HUES6 (cell line): ENCODE data around the gene SUCLG2.

ENCODE experiments used
- H3K27ac ChIP-seq: 2 replicates; pipeline ENCODE4 v1.7.0; 2013; ENCODE audit warnings: low read depth, mild to moderate bottlenecking, low read length, inconsistent platforms
- H3K27me3 ChIP-seq: 2 replicates; pipeline ENCODE4 v1.6.1; 2013; ENCODE audit warnings: low read length; ENCODE audit not compliant: control insufficient read depth, insufficient read depth
- H3K36me3 ChIP-seq: 2 replicates; pipeline ENCODE4 v1.6.1; 2013; ENCODE audit warnings: low read length; ENCODE audit not compliant: control insufficient read depth, insufficient read depth
- H3K4me1 ChIP-seq: 2 replicates; pipeline ENCODE4 v1.6.1; 2013; ENCODE audit warnings: low read length; ENCODE audit not compliant: control insufficient read depth, insufficient read depth
- H3K4me3 ChIP-seq: 2 replicates; pipeline ENCODE4 v1.5.1; 2013; ENCODE audit warnings: low read depth, low read length
- H3K9ac ChIP-seq: one replicate; pipeline ENCODE4 v1.6.1; 2013; ENCODE audit warnings: mild to moderate bottlenecking, low read length
- H3K9me3 ChIP-seq: 2 replicates; pipeline ENCODE4 v1.6.1; 2013; ENCODE audit warnings: low read depth, low read length; ENCODE audit not compliant: control insufficient read depth, insufficient read depth

Gene SUCLG2

DNA sequence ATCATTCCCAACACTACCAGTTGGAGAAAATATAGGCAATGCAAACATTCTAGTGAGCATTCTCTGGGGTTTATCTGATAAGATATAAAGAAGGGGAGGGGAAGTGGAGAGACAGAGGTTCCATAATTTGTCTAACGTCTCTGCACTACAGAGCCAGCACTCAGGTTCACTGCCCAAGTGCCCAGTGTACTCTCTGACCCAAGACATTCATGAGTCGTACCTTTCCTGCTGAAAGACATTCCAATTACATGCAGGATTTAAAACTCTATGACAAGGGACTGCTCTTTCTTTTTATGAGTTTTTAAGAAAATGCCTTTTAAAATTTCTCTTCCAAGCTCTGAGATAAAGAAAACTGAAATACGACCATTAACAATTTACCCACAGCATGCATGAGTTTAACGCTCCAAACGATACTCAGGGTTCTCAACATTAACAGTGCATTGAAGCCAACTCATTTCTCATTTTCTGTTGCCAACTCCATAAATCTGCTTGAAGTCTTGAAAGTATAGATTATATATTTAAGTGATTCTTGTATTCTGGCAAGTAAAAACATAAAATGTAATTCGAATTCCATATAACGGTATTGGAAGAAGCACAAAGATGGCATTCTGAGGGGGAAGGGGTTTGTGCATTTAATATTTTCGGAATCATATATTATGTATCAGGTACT, 193.4 kb downstream of the SUCLG2 start:
- Histone ChIP-seq H3K27ac (no peak overlapping the region), H3K27me3 (no peaks in the 10 kb centered on the region), H3K9ac (no peak overlapping the region), H3K9me3 (no peaks in the 10 kb centered on the region), H3K4me1 (no peaks in the 10 kb centered on the region), H3K4me3 (no peak overlapping the region), H3K36me3 (no peaks in the 10 kb centered on the region)

- H3K36me3 ChIP-seq: no peaks in the 10 kb centered on the region
- no peaks in the 10 kb centered on the region for H3K4me1 ChIP-seq
- no peak overlapping the region for H3K4me3 ChIP-seq
- H3K9me3 ChIP-seq: no peaks in the 10 kb centered on the region
- no peak overlapping the region for H3K9ac ChIP-seq
- H3K27me3 ChIP-seq: no peaks in the 10 kb centered on the region
- H3K27ac ChIP-seq: no peak overlapping the region
Measured at GRCh38 chr3:67459796-67460195, 194.6 kb downstream of the SUCLG2 start.

- Histone ChIP-seq H3K9ac (no peak overlapping the region), H3K27ac (no peak overlapping the region), H3K9me3 (no peaks in the 10 kb centered on the region), H3K4me3 (no peak overlapping the region), H3K27me3 (no peaks in the 10 kb centered on the region), H3K4me1 (no peaks in the 10 kb centered on the region), H3K36me3 (no peaks in the 10 kb centered on the region)
Measured at GRCh38 chr3:67458896-67459530, 195.4 kb downstream of the SUCLG2 start.

DNA sequence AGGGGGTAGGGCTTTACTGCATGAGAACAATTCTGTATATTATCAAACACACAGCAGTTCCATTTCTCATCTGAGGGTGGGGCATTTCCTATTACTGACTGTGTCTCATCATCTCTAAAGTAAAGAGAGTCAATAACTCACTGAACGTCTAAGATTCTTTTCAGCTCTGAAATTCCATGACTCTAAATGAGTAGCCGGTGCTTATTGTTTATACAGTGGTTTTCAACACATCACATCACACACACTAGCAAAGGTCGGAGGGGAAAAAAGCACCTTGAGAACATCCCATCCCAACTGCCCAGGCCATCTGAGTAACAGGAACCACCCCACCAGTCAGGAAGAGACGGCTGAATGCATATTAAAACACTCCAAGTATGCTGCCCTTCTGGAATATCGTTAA, 196.0 kb downstream of the SUCLG2 start:
- no peaks in the 10 kb centered on the region for H3K27me3 ChIP-seq
- H3K4me3 ChIP-seq: no peak overlapping the region
- no peaks in the 10 kb centered on the region for H3K4me1 ChIP-seq
- H3K9me3 ChIP-seq: no peaks in the 10 kb centered on the region
- H3K27ac ChIP-seq: no peak overlapping the region
- no peak overlapping the region for H3K9ac ChIP-seq
- no peaks in the 10 kb centered on the region for H3K36me3 ChIP-seq

DNA sequence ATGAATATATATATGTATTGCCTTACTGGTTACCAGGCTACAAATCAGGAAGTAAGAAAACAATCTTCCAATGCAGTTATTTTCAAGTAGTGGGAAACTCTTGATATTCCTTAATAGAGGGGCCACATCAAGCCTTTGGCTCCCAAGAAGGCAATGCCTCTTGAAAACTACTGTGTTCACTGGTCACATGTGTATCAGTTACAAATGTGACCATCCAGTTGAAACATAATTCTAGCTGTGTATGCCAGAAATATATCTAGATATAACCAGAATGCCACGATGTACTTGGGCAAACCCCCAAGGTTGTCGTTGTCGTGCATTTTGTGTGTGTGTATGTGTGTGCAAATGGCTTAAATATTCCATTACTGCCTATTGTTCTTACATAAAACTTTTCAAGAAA, 200.8 kb downstream of the SUCLG2 start:
- Histone ChIP-seq H3K4me3 (no peak overlapping the region), H3K36me3 (no peaks in the 10 kb centered on the region), H3K4me1 (no peaks in the 10 kb centered on the region), H3K9ac (no peak overlapping the region), H3K27ac (no peak overlapping the region), H3K27me3 (no peaks in the 10 kb centered on the region), H3K9me3 (no peaks in the 10 kb centered on the region)

- Histone ChIP-seq H3K27me3 (no peaks in the 10 kb centered on the region), H3K4me3 (no peak overlapping the region), H3K27ac (no peak overlapping the region), H3K36me3 (no peaks in the 10 kb centered on the region), H3K9ac (no peak overlapping the region), H3K4me1 (no peaks in the 10 kb centered on the region), H3K9me3 (no peaks in the 10 kb centered on the region)
Measured at GRCh38 chr3:67450153-67450552, 204.3 kb downstream of the SUCLG2 start.

GRCh38 chr3:67447393-67447792, 207.0 kb downstream of the SUCLG2 start:
- Histone ChIP-seq H3K4me1 (no peaks in the 10 kb centered on the region), H3K27me3 (no peaks in the 10 kb centered on the region), H3K27ac (no peak overlapping the region), H3K36me3 (no peaks in the 10 kb centered on the region), H3K9ac (no peak overlapping the region), H3K4me3 (no peak overlapping the region), H3K9me3 (no peaks in the 10 kb centered on the region)

GRCh38 chr3:67437789-67438188, 216.6 kb downstream of the SUCLG2 start:
- no peak overlapping the region for H3K9ac ChIP-seq
- no peaks in the 10 kb centered on the region for H3K27me3 ChIP-seq
- no peaks in the 10 kb centered on the region for H3K36me3 ChIP-seq
- no peak overlapping the region for H3K27ac ChIP-seq
- H3K4me1 ChIP-seq: no peaks in the 10 kb centered on the region
- H3K4me3 ChIP-seq: no peak overlapping the region
- H3K9me3 ChIP-seq: no peaks in the 10 kb centered on the region

- Histone ChIP-seq H3K9ac (no peak overlapping the region), H3K36me3 (no peaks in the 10 kb centered on the region), H3K4me3 (no peak overlapping the region), H3K4me1 (no peaks in the 10 kb centered on the region), H3K27me3 (no peaks in the 10 kb centered on the region), H3K27ac (no peak overlapping the region), H3K9me3 (no peaks in the 10 kb centered on the region)
Measured at GRCh38 chr3:67437090-67437489, 217.3 kb downstream of the SUCLG2 start.

DNA sequence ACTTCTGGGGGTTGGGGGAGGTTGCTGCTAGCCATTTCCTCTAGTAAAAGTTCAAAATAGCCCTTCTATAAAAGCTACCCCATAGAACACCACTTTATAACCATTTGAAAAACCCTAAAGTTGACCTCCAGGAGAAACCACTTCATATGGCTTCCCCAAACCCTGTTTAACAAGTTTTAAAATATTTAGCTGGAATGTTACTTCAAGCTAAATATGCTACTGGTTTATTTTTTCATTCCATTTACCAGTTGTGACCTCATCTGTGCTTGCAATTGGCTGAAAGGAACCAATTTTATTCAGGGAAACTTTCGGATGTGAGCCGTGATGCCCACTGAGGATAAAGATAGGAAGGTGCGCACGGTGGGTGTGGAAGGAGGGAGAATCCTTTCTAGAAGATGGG, 221.3 kb downstream of the SUCLG2 start:
- no peaks in the 10 kb centered on the region for H3K36me3 ChIP-seq
- H3K4me3 ChIP-seq: no peak overlapping the region
- H3K4me1 ChIP-seq: no peaks in the 10 kb centered on the region
- H3K9ac ChIP-seq: no peak overlapping the region
- H3K9me3 ChIP-seq: no peaks in the 10 kb centered on the region
- no peaks in the 10 kb centered on the region for H3K27me3 ChIP-seq
- no peak overlapping the region for H3K27ac ChIP-seq

DNA sequence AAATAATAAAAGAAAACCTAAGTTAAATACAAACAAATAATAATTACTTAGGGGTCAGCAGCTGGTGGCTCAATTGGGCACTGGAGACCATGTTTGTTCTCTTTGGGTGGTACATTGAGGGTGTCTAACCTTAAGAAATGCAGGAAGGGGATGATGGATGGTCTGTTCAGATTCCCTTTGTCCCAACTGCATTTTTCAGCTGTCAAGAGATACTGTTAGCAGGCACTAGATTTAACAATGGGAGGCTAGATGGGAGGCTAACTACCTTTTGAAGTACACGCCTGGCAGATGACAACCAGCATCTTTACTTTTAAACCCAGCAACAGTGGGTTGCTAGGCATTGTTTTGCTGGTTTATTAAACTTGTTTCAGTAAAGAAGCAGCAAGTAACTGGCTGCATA, 222.5 kb downstream of the SUCLG2 start:
- Histone ChIP-seq H3K27me3 (no peaks in the 10 kb centered on the region), H3K9ac (no peak overlapping the region), H3K9me3 (no peaks in the 10 kb centered on the region), H3K27ac (no peak overlapping the region), H3K4me1 (no peaks in the 10 kb centered on the region), H3K4me3 (no peak overlapping the region), H3K36me3 (no peaks in the 10 kb centered on the region)
